Effector CD8-positive, alpha-beta T cell (primary cell): ENCODE measurements around the gene DOK7.

ENCODE experiments used
- DNase-seq: peaks from one replicate; lab custom pipeline; 2025; lab: John Stamatoyannopoulos, UW

DOK7 gene

DNA sequence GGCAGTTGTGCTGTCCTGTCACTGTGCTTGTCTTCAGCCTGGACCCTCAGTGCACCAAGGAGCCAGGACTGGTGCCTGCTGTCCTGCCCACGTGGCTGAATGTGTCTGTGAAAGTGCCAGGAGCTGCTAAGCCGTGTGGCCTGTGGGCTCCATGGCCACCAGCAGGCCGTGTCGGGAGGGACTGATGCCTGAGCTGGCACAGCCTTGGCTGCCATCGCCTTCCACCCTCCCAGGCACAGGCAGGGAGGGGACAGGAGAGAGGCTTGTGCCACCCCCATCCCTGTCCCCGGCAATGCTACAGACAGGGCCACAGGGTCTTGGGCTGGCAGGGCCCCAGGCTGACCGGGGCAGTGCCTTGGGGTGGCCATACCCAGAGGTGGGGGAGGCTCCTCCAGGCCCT lies 24.8 kb downstream of the DOK7 start:
- no peak for DNase-seq

DNA sequence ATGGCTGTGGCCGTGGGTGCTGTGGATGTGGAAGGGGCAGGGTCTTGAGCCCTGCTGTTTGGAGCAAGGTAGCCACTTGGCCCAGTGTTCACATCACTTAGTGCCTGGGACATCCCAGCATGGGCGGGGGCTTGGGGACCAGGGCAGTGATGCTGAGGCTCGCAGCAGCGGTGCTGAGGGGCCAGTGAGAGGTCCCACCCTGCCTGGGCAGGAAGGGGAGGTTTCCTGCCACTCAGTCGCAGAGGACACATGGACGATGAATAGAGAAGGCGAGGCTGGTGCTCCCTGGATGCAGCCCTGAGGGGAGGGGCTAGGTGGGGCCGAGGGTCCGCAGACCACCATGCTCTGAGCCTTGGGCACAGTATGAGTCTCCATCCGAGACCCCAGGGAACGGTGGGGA lies 25.7 kb downstream of the DOK7 start:
- DNase-seq, result no peak

DNA sequence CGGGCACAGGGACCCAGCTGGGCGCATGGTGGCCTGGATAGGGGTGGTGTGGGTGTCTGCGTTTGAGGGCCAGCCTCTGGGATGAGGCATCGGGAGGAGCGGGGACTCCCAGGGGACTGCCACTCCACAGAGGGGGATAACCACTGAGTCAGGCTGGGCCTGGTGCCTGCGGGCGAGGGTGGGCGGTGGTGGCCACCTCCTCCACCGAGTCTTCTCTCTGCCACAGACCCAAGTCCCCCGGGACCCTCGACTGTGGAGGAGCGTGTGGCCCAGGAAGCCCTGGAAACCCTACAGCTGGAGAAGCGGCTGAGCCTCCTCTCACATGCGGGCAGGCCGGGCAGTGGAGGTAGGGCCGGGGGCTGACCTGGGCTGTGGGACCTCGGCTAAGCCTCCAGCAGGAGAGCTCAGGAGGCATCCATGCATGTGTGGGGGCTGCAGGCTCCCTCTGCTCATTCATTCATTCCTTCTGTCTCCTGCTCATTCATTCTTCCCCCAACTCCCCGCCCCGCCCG lies 26.4 kb downstream of the DOK7 start:
- DNase-seq, result no peak

DNA sequence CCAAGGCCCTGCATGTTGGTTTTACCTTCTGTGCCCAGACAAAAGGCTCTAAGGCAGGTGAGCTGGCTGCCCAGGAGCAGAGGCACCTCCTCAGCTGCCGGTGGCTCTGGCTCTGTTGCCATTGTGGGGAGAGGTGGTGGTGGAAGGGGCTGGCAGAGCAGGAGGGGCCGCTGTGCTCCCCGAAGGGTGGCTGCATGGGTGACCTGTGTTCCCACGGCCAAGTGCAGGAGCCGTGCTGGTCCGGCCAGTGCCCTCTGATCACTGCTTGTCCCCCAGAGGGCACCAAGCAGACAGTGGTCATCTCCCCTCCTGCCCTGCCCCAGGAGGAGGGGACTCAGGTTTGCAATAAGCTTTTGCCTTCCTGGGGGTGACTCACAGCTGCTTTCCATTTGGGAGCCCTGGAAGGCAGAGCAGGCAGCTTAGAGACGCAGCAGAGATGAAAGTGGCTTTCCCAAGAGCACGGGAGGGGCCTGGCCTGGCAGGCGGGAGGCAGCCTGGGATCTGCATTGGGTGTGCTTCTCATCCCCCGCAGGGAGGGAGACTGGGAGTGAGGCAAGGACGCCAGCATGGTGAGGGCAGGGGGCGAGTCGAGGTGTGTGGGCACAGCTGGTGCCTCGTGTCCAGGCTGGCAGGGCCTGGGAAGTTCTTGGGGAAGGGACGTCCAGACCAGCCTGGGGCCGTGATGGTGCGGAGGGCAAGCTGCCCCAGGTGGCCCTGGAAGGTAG lies 28.7 kb downstream of the DOK7 start:
- DNase-seq, result no peak

DNA sequence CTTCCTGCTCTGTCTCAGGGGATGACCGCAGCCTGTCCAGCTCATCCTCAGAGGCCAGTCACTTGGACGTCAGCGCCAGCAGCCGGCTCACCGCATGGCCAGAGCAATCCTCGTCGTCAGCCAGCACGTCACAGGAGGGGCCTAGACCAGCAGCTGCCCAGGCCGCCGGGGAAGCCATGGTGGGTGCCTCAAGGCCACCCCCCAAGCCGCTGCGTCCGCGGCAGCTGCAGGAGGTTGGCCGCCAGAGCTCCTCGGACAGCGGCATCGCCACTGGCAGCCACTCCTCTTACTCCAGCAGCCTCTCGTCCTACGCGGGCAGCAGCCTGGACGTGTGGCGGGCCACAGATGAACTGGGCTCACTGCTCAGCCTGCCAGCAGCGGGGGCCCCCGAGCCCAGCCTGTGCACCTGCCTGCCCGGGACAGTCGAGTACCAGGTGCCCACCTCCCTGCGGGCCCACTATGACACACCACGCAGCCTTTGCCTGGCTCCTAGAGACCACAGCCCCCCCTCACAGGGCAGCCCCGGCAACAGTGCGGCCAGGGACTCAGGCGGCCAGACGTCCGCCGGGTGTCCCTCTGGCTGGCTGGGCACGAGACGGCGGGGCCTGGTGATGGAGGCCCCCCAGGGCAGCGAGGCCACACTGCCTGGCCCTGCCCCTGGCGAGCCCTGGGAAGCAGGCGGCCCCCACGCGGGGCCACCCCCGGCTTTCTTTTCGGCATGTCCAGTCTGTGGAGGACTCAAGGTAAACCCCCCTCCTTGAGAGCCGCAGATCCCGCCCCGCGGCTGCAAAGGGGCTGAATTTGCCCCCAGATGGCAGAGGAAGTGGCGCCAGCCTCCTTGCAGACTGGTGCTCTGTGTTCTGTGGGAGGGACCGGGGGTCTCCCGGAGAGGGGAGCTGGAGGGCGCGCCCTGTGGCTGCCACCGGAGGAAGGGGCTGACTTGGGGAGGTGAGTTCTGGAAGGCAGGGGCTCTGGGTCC lies 29.9 kb downstream of the DOK7 start:
- DNase-seq, result no peak

DNA sequence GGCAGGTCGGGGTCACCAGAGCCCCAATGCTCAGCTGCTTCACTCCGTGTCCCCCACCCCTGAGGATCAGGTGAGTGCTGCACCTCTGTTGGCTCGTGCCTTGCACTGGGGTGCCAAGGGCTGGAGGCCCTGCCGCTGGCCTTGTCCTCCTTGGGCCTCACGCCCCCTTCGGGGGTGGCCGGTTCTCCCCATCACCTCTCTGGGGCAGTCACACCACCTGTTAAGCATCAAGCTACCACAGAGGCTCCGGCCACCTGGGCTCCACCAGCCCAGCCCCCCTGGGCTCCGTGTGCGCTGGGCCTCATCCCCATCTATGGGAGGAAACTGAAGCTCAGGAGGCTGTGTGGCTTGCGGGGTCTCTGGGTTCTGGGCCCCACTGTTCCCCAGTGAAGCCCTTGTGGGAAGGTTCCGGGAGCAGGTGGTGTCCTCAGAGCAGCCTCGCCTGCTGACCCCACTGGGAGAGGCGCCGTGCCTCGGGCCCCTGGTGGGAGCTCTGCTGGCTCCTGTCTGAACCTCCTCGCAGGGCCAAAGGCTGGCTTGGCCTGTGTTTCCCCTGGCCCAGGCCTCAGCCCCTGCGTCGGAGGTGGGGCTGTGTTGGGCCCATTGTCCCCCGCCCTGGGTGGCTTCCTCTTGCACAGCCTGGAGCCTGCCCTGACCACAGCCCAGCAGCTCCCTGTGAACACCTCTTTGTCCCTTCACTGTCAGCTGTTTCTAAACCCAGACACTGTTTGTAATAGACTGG lies 30.8 kb downstream of the DOK7 start:
- DNase-seq, result no peak

DNA sequence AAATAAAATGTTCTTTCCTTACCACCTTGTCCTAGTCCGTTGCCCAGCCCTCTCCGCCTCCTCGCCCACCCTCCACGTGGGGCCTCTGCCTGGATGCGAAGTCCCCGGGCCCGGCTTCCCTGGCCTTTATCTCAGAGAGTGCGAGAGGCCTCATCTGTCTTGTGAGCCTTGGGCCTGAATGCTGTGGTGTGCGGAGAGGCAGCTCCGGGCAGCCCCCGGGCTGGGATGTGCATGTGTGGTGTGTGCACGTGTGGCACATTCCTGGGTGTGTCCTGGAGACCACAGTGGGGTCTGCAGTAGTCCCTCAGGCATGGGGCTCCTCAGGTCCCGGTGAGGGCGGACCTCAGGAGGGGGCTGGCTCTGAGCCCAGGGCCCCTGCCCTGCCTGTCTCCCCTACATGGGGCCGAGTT lies 31.4 kb downstream of the DOK7 start:
- DNase-seq, result no peak

DNA sequence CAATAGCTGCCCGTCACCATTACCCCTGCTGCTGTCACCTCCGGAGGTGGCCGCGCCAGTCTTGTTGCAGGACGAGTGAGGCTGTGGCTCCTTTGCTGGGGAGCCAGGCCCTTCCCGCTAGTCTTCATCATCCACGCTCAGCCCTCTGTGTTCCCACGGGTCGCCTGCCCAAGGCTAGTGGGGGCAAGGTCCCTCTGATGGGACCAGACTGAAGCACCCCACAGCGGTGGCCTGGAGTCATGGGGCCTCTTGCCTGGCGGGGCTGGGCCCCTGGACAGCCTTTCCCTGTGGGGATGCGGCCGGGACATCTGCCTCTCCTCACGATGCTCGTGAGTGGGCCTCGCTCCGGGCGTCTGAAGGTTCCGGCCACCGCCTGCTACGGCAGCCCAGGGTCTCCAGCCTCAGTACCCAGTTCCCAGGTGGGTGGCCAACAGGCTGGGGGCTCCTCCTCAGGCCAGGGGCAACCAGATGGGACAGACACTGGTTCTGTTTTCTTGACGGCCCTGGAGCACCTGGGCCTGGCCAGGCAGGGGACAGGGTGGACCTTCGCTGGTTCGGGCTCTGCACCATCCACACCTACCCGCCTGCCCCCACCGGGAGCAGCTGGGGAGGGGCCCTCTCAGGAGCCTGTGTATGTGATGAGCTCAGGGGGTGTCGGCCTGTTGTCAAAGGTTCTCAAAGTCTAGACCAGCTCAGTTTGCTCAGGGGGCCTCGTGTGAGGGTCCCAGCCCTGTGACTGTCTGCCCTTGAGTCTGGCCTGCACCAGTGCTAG lies 32.3 kb downstream of the DOK7 start:
- DNase-seq, result no peak

DNA sequence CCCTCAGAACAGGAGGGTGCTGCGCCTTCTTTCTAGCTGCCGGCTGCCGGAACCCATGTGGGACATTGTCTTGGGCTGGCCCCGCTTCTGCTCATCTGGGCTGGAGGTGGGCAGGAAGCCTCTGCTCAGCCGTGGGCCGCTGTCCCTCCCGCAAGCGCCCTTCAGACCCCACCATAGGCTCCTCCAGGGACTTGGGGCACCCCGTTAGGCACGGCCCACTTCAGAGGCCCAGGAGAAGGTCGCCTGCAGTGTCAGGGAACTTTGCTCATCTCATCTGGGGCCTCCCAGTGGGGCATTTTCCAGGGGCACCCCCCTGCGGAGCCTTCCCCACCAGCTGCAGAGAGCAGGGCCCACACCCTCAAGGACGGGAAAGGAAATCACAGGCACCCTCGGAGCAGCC lies 32.9 kb downstream of the DOK7 start:
- DNase-seq, result no peak

DNA sequence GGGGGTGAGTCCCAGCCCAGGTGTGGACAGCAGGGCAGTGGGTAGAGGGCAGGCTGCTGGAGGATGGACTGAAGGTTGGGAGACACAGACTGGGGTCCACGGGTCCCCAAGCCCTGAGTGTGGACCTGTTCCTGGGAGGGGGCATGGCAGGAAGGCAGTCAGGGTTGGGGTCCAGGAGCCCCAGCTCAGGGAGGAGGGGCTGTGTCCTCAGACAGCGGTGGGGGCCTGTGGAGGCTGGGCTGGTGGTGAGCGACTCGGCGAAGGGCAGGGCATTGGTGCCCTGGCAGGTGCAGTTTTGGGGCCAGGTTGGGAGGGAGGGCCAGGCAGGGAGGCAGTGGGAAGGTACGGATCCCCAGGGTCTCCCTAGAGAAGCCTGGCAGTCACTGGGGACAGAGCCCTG lies 34.0 kb downstream of the DOK7 start:
- no peak for DNase-seq

DNA sequence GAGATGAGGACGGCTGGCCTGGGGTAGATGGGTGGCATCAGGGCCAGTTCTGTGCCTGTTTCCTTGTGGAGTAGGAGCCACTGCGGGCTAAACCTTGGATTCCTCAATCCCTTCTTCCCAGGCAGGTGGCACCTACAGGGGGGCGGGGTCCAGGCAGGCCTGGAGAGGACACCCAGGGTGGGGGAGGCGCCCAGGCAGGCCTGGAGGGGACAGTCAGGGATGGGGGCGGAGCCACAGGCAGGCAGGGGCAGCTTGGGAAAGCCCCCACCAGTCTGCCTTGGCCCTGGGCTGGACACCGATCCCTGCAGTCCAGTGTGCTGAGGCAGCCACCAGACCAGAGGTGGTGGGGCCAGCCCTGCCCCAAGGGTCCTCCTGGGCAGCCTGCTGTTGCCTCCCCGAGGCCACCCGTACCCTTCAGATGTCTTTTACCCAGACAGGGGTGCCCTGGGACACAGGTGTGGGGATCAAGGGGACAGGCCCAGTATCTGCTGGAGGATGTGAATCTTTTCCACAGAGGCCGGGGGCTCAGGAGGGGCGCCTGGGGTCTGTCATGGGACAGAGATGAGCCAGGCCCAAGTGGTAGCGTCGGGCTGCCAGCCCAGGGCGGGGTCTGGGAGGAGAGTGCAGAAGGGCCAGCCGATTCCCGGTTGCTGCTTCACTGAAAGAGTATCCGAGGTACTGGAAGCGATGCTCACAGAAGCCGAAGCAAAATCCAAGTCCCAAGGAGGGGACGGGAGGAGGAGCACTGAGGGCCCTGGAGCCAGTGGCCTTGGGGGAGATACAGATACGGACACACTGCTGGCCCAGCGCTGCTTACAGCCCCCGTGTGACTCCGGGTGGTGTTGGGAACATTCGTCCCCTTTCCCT lies 34.6 kb downstream of the DOK7 start:
- no peak for DNase-seq

DNA sequence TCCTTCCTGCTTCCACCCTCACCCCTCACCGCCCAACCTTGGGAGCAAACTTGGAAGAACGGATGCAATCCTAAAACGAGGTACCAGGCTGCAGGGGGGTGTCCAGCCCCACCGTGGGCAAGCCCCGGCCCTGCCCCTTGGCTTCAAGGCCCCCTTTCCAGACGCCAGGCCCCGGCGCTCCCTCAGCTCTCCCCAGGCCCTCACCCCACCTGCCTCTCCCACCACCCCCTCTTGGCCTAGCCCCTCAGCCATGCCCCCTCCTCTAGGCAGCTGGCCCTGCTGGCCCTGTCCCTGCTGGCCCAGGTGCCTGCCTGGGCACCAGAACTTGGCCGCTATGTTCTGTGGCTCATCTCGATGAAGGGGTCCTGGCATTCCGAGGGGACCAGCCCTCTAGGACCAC lies 35.3 kb downstream of the DOK7 start:
- DNase-seq, result no peak

DNA sequence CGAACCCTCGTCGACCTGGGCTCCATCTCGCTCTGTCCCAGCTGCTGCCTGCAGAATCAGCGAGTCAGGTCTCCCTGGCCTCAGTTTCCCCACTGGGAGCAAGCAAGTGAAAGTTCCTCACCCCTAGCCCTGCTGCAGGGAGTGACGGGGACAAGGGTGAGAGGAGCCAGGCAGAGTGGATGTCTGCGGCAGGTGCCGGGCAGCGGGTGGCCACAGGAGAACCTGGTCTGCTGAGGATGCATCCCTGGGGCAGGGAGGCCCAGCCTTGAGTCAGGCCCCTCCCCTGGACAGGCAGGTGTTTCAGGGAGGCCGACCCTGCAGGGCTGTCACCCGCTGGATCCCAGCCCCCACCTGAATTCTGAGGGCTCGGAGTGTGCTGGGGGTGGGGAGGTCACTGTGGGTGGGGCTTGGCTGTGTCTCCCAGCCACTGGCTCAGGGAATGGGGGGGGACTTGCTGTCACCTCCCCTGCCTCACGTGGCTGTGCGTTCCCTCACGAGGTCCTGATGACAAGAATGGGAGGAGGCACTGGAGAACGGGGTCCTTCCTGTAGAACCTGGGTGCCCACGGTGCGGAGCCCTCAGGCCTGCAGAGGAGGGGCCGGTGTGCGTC lies 35.9 kb downstream of the DOK7 start:
- no peak for DNase-seq

DNA sequence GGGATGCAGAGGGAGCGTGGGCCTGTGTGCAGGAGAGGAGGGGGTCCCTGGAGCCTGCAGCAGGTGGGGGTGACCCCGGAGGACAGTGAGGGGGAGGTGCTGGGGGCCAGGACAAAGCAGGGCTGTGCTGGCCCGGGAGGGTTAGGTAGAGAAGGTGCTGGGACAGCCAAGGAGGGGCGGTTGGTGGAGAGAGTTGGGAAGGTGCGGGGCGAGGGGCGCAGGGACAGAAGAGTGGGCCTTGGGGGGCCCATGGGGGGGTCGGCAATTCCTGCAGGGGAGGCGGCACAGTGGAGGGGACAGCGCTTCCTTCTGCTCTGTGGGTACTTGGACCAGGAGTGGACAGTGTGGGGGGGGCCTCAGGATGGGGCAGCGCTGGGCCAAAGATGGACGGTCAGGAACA lies 36.6 kb downstream of the DOK7 start:
- DNase-seq, result no peak

DNA sequence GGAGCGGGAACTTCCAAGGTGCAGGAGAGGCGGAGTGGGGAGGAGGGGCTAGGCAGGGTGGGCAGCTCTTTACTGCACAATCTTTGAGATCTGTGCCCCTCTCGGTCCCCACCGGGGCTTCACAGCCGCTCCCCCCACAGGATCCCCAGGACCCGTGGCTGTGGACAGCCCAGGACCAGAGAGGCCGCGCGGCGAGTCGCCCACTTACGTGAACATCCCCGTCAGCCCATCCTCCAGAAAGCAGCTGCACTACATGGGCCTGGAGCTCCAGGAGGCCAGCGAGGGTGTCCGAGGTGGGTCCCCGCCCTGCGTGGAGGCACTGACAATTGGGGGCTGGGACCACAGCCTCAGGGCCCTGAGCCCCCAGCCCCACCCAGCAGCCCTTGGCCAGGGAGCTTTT lies 37.0 kb downstream of the DOK7 start:
- DNase-seq, result no peak

DNA sequence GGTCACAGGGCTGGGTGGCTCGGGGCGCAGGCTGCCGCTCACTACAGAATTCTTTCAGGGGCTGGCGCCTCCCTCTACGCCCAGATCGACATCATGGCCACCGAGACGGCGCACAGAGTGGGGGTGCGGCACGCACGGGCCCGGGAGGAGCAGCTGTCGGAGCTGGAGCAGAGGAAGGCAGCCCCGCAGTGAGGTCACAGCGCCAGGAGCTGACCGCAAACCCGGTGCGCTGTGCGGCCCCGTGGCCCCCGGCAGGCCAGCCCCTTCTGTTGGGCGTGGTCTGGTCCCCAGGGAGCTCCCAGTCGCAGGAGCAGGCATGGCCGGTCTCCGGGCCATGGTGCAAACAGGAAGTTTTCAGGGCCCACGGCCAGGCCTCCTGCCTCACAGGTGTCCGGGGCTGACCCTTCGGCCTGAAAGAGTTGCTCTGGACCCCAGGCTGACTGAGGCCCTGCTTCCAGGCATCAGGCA lies 37.6 kb downstream of the DOK7 start:
- no peak for DNase-seq

DNA sequence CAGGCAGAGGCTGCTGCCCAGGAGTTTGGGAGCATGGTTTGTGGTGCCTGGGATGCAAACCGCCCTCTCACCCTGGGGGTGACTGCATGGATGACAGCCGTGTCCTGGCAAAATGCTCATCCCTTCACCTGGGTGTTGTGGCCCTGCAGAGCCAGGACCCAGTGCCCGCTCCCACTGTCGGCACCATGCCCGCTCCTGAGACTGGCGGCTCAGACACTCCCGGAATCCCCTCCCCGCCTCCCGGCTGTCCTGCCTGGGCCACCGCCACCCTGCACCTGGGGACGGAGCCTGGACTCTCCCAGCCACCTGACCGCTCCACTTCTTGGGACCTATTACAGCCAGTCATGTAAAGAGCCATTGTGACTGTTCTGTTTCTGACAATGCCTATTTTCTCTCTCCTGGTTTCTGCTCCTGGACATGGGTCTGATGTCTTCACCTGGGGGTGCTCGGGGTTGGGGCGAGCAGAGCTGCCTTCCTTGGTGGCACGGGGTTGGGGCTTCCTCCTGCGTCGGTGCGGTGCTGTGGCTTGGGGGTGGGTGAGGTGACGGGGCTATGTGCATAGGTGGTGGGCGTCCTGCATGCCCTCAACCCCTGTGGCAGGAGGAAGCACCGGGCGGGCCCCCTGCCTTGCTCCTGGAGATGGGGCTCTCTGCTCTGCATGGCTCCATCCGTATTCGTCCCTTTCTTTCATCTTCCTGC lies 38.2 kb downstream of the DOK7 start:
- no peak for DNase-seq

DNA sequence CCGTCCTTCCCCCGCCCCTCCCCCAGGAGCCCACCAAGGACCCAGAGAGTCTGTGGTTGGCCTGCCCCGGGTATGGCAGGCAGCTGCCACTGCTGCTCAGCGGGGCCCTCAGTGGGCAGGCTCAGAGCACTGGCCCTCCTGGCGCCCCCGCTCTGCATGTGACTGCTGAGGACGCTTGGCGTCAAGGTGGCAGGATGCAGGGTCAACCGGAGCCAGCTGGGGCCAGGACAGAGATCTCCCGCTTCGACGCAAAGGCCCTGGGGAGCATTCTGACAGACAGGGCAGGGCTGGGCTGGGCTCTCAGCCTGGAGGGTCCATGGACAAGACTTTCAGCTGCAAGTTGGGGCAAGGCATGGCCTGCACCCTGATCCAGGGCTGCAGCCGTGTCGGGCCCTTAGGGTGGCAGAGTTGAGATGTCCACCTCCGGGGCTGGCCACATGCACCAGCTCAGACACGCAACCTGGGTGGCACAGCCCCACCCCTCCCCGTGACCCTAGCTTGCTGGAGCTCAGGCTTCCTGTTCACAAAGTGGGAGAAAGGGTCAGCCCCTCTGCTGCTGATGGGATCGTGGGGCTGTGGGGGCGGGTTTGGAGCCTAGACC lies 38.8 kb downstream of the DOK7 start:
- DNase-seq, result no peak
